Subcutaneous adipose tissue (tissue), 4 donors: ENCODE results near the gene FYB2. TPM values are rescaled to one million over a fixed set of nuclear protein-coding genes. Genes with fewer than 3 reads are reported as not detected.

Experiments used
- CTCF ChIP-seq: fragments of 450-650 bp; IDR thresholded peaks from one replicate; pipeline ENCODE4 v1.5.1; 2016; ENCODE audit warnings: low read depth, mild to moderate bottlenecking, control low read depth, antibody characterized with exemption, moderate library complexity
- total RNA-seq, 4 donors: library from RNA; depleted of rRNA; stranded (reverse); fragments of >200 nt; gene quantifications; one replicate each; pipeline ENCODE4 v1.1.0, GENCODE V29; 2016

FYB2 gene
- total RNA-seq, 4 donors from 2014 or later, result not detected

GRCh38 chr1:56814205-56814604 lies 5.0 kb downstream of the FYB2 start:
- TF ChIP-seq CTCF, result no peak

- TF ChIP-seq CTCF, result no peak
Observed at GRCh38 chr1:56811331-56811730, 7.9 kb downstream of the FYB2 start.

GRCh38 chr1:56808410-56808809 lies 10.8 kb downstream of the FYB2 start:
- TF ChIP-seq CTCF, result no peak

- TF ChIP-seq CTCF, result no peak
Observed at GRCh38 chr1:56806804-56807203, 12.4 kb downstream of the FYB2 start.

GRCh38 chr1:56803561-56804156 lies 15.5 kb downstream of the FYB2 start:
- TF ChIP-seq CTCF, result no peak

GRCh38 chr1:56799605-56800400 lies 19.4 kb downstream of the FYB2 start:
- no peak for TF ChIP-seq CTCF

GRCh38 chr1:56798053-56798471 lies 21.1 kb downstream of the FYB2 start:
- no peak for TF ChIP-seq CTCF
